Measurements from ENCODE around the gene CALML5. TPM values are rescaled to one million over a fixed set of nuclear protein-coding genes. Genes with fewer than 3 reads are reported as not detected.

Gene CALML5
- total RNA-seq, 1 experiment from 2014 or later = not detected

- H3K27me3 Mint-ChIP-seq (ENCODE audit: low read depth) = no peaks in the 10 kb centered on the region; the same call in 1 of the 2 replicates
- POLR2A ChIA-PET = interaction anchor here (0.7 kb wide), 1 partner anchor 668 kb away, joined by 3 read pairs; no protein-coding TSS in a partner anchor
- ATAC-seq = peak; percentile 29; the same call in 1 of the 2 replicates
Observed at GRCh38 chr10:5511885-5512280, 12.5 kb upstream of the CALML5 start.

More at GRCh38 chr10:5511885-5512280, 12.5 kb upstream of the CALML5 start:
- CTCF ChIA-PET = no interaction called here
- Mint-ChIP-seq H3K36me3 (no peaks in the 10 kb centered on the region), H3K4me3 (no peak overlapping the region), H3K27ac (no peak overlapping the region; the same call in 1 of the 2 replicates), H3K4me1 (peaks cover 16% of the 10 kb centered on the region), H3K9me3 (peaks cover 6% of the 10 kb centered on the region)
- no peak for DNase-seq (ENCODE audit: low spot score)
- TF ChIP-seq NR3C1 (CRISPR knock-in tag; conservative IDR thresholded peaks at IDR 0.05; ENCODE audit: low read depth) = no peak
- no peak for TF ChIP-seq ATF1 (CRISPR knock-in tag; IDR thresholded peaks at IDR 0.05)
- no peak for TF ChIP-seq EMX1 (CRISPR knock-in tag; IDR thresholded peaks at IDR 0.05)
- no peak for TF ChIP-seq ESRRA (CRISPR knock-in tag; IDR thresholded peaks at IDR 0.05; ENCODE audit: borderline replicate concordance)
- no peak for TF ChIP-seq HMGXB4 (CRISPR knock-in tag; IDR thresholded peaks at IDR 0.05)
- TF ChIP-seq MYBL2 (CRISPR knock-in tag; IDR thresholded peaks at IDR 0.05) = no peak
- TF ChIP-seq AR (CRISPR knock-in tag; IDR thresholded peaks at IDR 0.05) = no peak
- TF ChIP-seq ZNF416 (CRISPR knock-in tag; IDR thresholded peaks at IDR 0.05) = no peak
- no peak for TF ChIP-seq MAX (CRISPR knock-in tag; IDR thresholded peaks at IDR 0.05)
- TF ChIP-seq NFYB (CRISPR knock-in tag; conservative IDR thresholded peaks at IDR 0.05; ENCODE audit: low read depth) = no peak
- no peak for TF ChIP-seq CDX4 (CRISPR knock-in tag; IDR thresholded peaks at IDR 0.05; ENCODE audit: borderline replicate concordance)
- TF ChIP-seq ATF2 (CRISPR knock-in tag; IDR thresholded peaks at IDR 0.05; ENCODE audit: borderline replicate concordance, low read depth) = no peak
- no peak for TF ChIP-seq AFF4 (CRISPR knock-in tag; IDR thresholded peaks at IDR 0.05; ENCODE audit: borderline replicate concordance)
- no peak for TF ChIP-seq ZNF396 (CRISPR knock-in tag; IDR thresholded peaks at IDR 0.05; ENCODE audit: borderline replicate concordance)
- TF ChIP-seq ETV6 (CRISPR knock-in tag; IDR thresholded peaks at IDR 0.05) = no peak
- no peak for TF ChIP-seq PRDM15 (CRISPR knock-in tag; IDR thresholded peaks at IDR 0.05)

All from WTC11 (cell line).